GM12801 (cell line): Measurements from ENCODE around the gene KIRREL2.

Experiments used
- CTCF ChIP-seq: IDR thresholded peaks from one replicate; pipeline ENCODE4 v1.5.1; 2011; ENCODE audit warnings: control low read depth; ENCODE audit not compliant: insufficient read length; ENCODE audit errors: extremely low read depth

Gene KIRREL2

GRCh38 chr19:35887197-35887596 lies 30.5 kb downstream of the KIRREL2 start:
- no peak for TF ChIP-seq CTCF

GRCh38 chr19:35888398-35888797 lies 31.7 kb downstream of the KIRREL2 start:
- no peak for TF ChIP-seq CTCF

- TF ChIP-seq CTCF, result no peak
Observed at GRCh38 chr19:35889370-35890112, 32.8 kb downstream of the KIRREL2 start.

- TF ChIP-seq CTCF, result no peak
Observed at GRCh38 chr19:35890113-35890650, 33.5 kb downstream of the KIRREL2 start.

GRCh38 chr19:35894342-35894741 lies 37.6 kb downstream of the KIRREL2 start:
- no peak for TF ChIP-seq CTCF

- no peak for TF ChIP-seq CTCF
Observed at GRCh38 chr19:35895911-35896642, 39.4 kb downstream of the KIRREL2 start.

- no peak for TF ChIP-seq CTCF
Observed at GRCh38 chr19:35896643-35897040, 39.9 kb downstream of the KIRREL2 start.
